HepG2 (cell line): Measurements from ENCODE around the gene DNAJC7. TPM values are rescaled to one million over a fixed set of nuclear protein-coding genes. Genes with fewer than 3 reads are reported as not detected.

Source experiments
- CEBPB ChIP-seq: IDR thresholded peaks from 2 replicates; pipeline ENCODE4 v1.6.1; 2011; ENCODE audit warnings: low read depth, low read length, improper control_type of control experiment, borderline replicate concordance
- CHD4 ChIP-seq: fragments of 200-600 bp; sonication (generic); IDR thresholded peaks from 2 replicates; pipeline ENCODE4 v1.7.0; 2017; ENCODE audit warnings: mild to moderate bottlenecking, low read length, borderline replicate concordance
- DDIT3 ChIP-seq: sonication (generic); formaldehyde crosslinking; IDR thresholded peaks from 2 replicates; pipeline ENCODE4 v1.4.0; 2020; ENCODE audit warnings: mild to moderate bottlenecking, missing genetic modification reagents
- FOXA1 ChIP-seq, 2 experiments: fragments of 450-650 bp in 1 of 2; sonication (generic) in 1 of 2; formaldehyde crosslinking in 1 of 2; IDR thresholded peaks; 2 replicates each; pipeline versions ENCODE4 v1.4.0 to v1.6.1; 2016 to 2020; ENCODE audit warnings: missing genetic modification reagents in 1 of 2
- HMGXB4 ChIP-seq, 2 experiments: sonication (generic) in 1 of 2; formaldehyde crosslinking in 1 of 2; IDR thresholded peaks; 2 replicates each; pipeline versions ENCODE4 v1.4.0 to v1.6.1; 2018 to 2020; ENCODE audit warnings: missing genetic modification reagents in 2 of 2, borderline replicate concordance in 1 of 2, low read depth in 1 of 2, mild to moderate bottlenecking in 1 of 2, missing biosample characterization in 1 of 2
- KAT2B ChIP-seq: fragments of 150-350 bp; IDR thresholded peaks from 2 replicates; pipeline ENCODE4 v1.6.1; 2014; ENCODE audit warnings: low read depth, low read length, borderline replicate concordance
- MAFF ChIP-seq: IDR thresholded peaks from 2 replicates; pipeline ENCODE4 v1.6.1; 2011; ENCODE audit warnings: low read depth, low read length, improper control_type of control experiment
- MLX ChIP-seq: IDR thresholded peaks from 2 replicates; pipeline ENCODE4 v1.6.1; 2016
- NAIF1 ChIP-seq: sonication (generic); formaldehyde crosslinking; IDR thresholded peaks from 2 replicates; pipeline ENCODE4 v1.5.0; 2020; ENCODE audit warnings: mild to moderate bottlenecking, missing genetic modification reagents, borderline replicate concordance
- NFYB ChIP-seq: sonication (generic); formaldehyde crosslinking; IDR thresholded peaks from 2 replicates; pipeline ENCODE4 v1.4.0; 2020; ENCODE audit warnings: missing genetic modification reagents
- NFYC ChIP-seq: IDR thresholded peaks from 2 replicates; pipeline ENCODE4 v1.6.1; 2016; ENCODE audit warnings: missing genetic modification reagents, missing compliant biosample characterization
- PAWR ChIP-seq: sonication (generic); formaldehyde crosslinking; IDR thresholded peaks from 2 replicates; pipeline ENCODE4 v1.4.0; 2020; ENCODE audit warnings: missing genetic modification reagents, mild to moderate bottlenecking, borderline replicate concordance
- SRY ChIP-seq: sonication (generic); formaldehyde crosslinking; IDR thresholded peaks from 2 replicates; pipeline ENCODE4 v1.8.0; 2022; ENCODE audit warnings: mild to moderate bottlenecking, missing genetic modification reagents
- TCF12 ChIP-seq, 2 experiments: fragments of 450-650 bp in 1 of 2; sonication (generic) in 1 of 2; formaldehyde crosslinking in 1 of 2; IDR thresholded peaks; 2 replicates each; pipeline versions ENCODE4 v1.6.1 to v1.8.0; 2017 to 2022; ENCODE audit warnings: antibody characterized with exemption in 1 of 2, mild to moderate bottlenecking in 1 of 2, missing genetic modification reagents in 1 of 2, moderate library complexity in 1 of 2
- TOE1 ChIP-seq: sonication (generic); formaldehyde crosslinking; IDR thresholded peaks from 2 replicates; pipeline ENCODE4 v1.4.0; 2020; ENCODE audit warnings: mild to moderate bottlenecking, missing genetic modification reagents
- ZBTB10 ChIP-seq: sonication (generic); formaldehyde crosslinking; IDR thresholded peaks from 2 replicates; pipeline ENCODE4 v1.4.0; 2020; ENCODE audit warnings: missing genetic modification reagents, borderline replicate concordance
- ZFP90 ChIP-seq: sonication (generic); formaldehyde crosslinking; IDR thresholded peaks from 2 replicates; pipeline ENCODE4 v1.8.0; 2022; ENCODE audit warnings: missing genetic modification reagents, mild to moderate bottlenecking, inconsistent platforms, borderline replicate concordance
- ZNF101 ChIP-seq: sonication (generic); formaldehyde crosslinking; IDR thresholded peaks from 2 replicates; pipeline ENCODE4 v1.4.0; 2020; ENCODE audit warnings: mild to moderate bottlenecking, low read depth, missing genetic modification reagents, borderline replicate concordance
- ZNF251 ChIP-seq: sonication (generic); formaldehyde crosslinking; IDR thresholded peaks from 2 replicates; pipeline ENCODE4 v1.9.0; 2021; ENCODE audit warnings: mild to moderate bottlenecking, missing genetic modification reagents
- ZNF264 ChIP-seq: sonication (generic); formaldehyde crosslinking; IDR thresholded peaks from 2 replicates; pipeline ENCODE4 v1.4.0; 2020; ENCODE audit warnings: missing genetic modification reagents
- ZNF432 ChIP-seq: sonication (generic); formaldehyde crosslinking; IDR thresholded peaks from 2 replicates; pipeline ENCODE4 v1.5.0; 2020; ENCODE audit warnings: missing genetic modification reagents, mild to moderate bottlenecking, borderline replicate concordance
- ZNF644 ChIP-seq: IDR thresholded peaks from 2 replicates; pipeline ENCODE4 v1.6.1; 2016; ENCODE audit warnings: low read depth
- ZNF749 ChIP-seq: sonication (generic); formaldehyde crosslinking; IDR thresholded peaks from 2 replicates; pipeline ENCODE4 v1.8.0; 2022; ENCODE audit warnings: mild to moderate bottlenecking, missing genetic modification reagents, moderate library complexity, borderline replicate concordance
- ZSCAN9 ChIP-seq: IDR thresholded peaks from 2 replicates; pipeline ENCODE4 v1.6.1; 2016; ENCODE audit warnings: borderline replicate concordance
- ZZZ3 ChIP-seq: sonication (generic); formaldehyde crosslinking; IDR thresholded peaks from 2 replicates; pipeline ENCODE4 v1.4.0; 2020; ENCODE audit warnings: missing genetic modification reagents, mild to moderate bottlenecking, borderline replicate concordance
- polyA plus RNA-seq, 8 experiments: library from polyadenylated mRNA; depleted of rRNA in 3 of 8; stranded (reverse) in 7 of 8; unstranded in 1 of 8; fragments of >200 nt; fragmentation: Illumina TruSeq in 4 of 8; extraction: Trizol in 4 of 8; gene quantifications; 2 replicates each; pipeline versions ENCODE4 v1.2.1 to v1.2.3, GENCODE V29; 2011 to 2016; ENCODE audit warnings: low read depth in 4 of 8, missing spikeins in 1 of 8, mixed read lengths in 1 of 8; ENCODE audit not compliant: insufficient read depth in 1 of 8
- total RNA-seq, 5 experiments: library from RNA; depleted of rRNA; stranded (reverse); fragments of >200 nt; fragmentation: Illumina TruSeq; extraction: Trizol; gene quantifications; 2 replicates each; pipeline ENCODE4 v1.2.3, GENCODE V29; 2016; ENCODE audit warnings: low read depth in 1 of 5

Gene DNAJC7
- total and polyA plus RNA-seq, 2 of the 13 experiments (the other 11 are each of a cell fraction or from before 2014, with no cell fraction given): 47.7 to 132 TPM

GRCh38 chr17:41989702-41990419, 27.4 kb downstream of the DNAJC7 start (continued):
- TF ChIP-seq ZFP90: no peak
- peak; percentile 42; the same call in 1 of the 2 replicates for TF ChIP-seq NFYC (CRISPR knock-in tag)
- TF ChIP-seq ZZZ3 (CRISPR knock-in tag): no peak
- TF ChIP-seq ZBTB10 (CRISPR knock-in tag): no peak
- TF ChIP-seq KAT2B: no peak
- TF ChIP-seq TCF12 (IDR thresholded peaks at IDR 0.05): no peak
- no peak for TF ChIP-seq TCF12 (CRISPR knock-in tag; IDR thresholded peaks at IDR 0.05)
- no peak for TF ChIP-seq ZNF749 (CRISPR knock-in tag)
- TF ChIP-seq DDIT3 (CRISPR knock-in tag): no peak
- no peak; the same call in 1 of the 2 replicates for TF ChIP-seq CHD4
- TF ChIP-seq MLX (CRISPR knock-in tag): no peak
- no peak; the same call in 1 of the 2 replicates for TF ChIP-seq NFYB
- TF ChIP-seq MAFF: no peak
- no peak for TF ChIP-seq NAIF1 (CRISPR knock-in tag)
- TF ChIP-seq ZNF251 (CRISPR knock-in tag): no peak
- TF ChIP-seq CEBPB: peak; percentile 96
- TF ChIP-seq SRY (CRISPR knock-in tag): no peak
- TF ChIP-seq PAWR (CRISPR knock-in tag): no peak
- TF ChIP-seq HMGXB4 (CRISPR knock-in tag; IDR thresholded peaks at IDR 0.05; ENCODE audit: borderline replicate concordance in 1 of 2, low read depth in 1 of 2): peak in 1 of 2 experiments; percentile 49; a peak in 1 of 4 replicates
- TF ChIP-seq ZNF264 (CRISPR knock-in tag): 0 out of 2 replicates have a peak, but pooled peaks have one; percentile 55
- no peak for TF ChIP-seq TOE1
- TF ChIP-seq ZNF101 (CRISPR knock-in tag): no peak
- no peak for TF ChIP-seq ZNF432 (CRISPR knock-in tag)
- peak; percentile 95 for TF ChIP-seq ZNF644
- TF ChIP-seq ZSCAN9 (CRISPR knock-in tag): no peak
- no peak for TF ChIP-seq FOXA1 (IDR thresholded peaks at IDR 0.05)
- TF ChIP-seq FOXA1 (CRISPR knock-in tag; IDR thresholded peaks at IDR 0.05): peak; percentile 73
